Measurements from ENCODE around the gene RRP7A.
"Not testable (repeated sequence)": the region's sequence is repeated elsewhere in the genome, so short reads cannot be mapped to it uniquely, and the experiment has no call there.

The RRP7A gene

GRCh38 chr22:42493393-42493792, 26.2 kb downstream of the RRP7A start:
- no peak for DNase-seq

DNA sequence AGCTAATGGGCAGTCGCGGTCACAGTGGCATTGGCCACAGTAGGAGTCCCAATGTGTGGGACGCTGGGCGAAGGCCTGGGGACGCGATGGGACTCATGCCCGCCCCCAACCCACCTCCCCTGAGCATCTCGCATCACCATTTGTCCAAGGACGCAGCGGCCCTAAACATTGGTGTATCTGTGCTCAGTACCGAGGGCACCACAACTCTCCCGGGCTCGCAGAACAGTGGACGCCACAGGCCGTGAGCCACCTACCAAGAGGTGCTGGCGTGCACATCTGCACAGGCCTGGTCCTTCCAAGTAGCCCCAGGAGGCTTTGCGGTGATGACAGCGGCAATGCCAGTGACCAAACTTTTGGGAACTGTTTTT, 27.3 kb downstream of the RRP7A start:
- no peak for DNase-seq

- no peak for DNase-seq
Measured at GRCh38 chr22:42490243-42490832, 29.3 kb downstream of the RRP7A start.

DNA sequence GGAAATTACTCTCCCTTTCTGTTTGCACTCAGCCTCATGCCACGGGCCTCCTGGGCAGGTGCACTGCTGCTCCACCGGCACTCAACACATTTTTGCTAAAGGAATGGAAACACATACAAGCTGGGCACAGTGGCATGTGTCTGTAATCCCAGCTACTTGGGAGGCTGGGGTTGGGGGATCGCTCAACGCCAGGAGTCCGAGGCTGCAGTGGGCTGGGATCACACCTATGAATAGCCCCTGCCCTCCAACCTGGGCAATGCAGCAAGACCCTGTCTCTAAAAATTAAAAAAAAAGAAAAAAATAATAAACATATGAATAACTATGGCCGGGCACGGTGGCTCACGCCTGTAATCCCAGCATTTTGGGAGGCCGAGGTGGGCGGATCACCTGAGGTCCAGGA, 30.6 kb downstream of the RRP7A start:
- no peak for DNase-seq

DNA sequence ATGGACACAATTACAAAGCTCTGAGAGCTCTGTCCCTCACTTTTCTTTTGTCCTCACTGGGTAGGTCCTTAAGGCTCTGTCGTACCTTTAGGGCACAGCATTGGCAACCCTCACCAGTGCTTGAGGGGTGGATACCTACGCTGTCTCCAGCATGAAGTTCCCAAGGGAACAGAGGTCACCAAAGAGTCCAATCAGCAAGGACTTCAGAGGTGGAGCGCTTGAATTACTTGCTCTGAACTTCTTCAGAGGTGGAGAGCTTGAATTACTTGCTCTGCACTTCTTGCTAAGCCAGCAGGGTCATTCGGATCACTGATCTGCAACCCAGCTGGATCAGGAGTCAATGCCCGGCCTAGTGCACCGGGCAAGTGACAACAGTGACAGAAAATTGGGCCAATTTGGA, 35.1 kb downstream of the RRP7A start:
- no peak for DNase-seq

DNA sequence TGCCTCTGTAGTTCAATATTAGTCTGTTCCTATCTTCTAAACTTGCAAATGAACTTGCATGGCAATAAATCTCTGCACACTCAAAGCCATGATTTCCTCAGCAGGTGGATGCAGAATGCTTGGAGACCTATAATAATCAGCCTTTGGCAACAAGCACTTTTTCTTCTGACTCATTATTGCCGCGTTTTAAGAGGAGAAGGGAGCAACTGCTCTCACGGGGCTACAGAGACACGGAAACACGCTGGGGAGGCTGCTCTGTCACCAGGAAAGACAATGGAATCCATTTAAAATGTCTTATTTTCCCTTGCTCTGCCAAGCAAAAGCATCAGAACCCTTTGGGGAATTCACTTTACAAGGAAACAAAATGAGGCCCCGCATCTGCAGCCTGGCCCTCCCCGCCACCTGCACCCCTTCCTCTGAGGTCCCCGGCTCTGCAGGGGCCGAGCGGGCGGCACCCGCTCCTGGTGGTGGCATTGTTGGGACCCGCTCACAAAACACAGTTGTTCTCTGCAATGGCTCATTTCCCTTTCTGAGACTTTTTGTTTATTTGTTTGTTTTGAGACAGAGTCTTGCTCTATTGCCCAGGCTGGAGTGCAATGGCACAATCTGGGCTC, 35.9 kb downstream of the RRP7A start:
- DNase-seq = not testable (repeated sequence)

DNA sequence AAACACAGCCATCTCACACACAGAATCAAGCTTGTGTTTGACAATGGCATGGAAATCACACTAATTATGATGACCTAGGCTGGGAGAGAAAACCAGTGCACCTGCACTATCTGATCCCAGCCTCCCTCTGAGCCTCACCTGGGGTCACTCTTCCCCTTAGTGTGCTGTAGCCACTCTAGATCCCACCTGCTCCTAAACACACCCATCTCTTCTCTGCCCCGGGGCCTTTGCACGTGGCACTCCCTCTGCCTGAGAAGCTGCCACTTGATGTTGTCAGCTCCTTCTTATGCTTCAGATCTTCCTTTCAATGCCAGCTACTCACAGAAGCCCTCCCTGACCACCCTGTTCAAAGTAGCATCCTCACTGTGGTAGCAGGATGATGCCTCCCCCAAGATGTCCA, 44.5 kb downstream of the RRP7A start:
- no peak for DNase-seq

DNA sequence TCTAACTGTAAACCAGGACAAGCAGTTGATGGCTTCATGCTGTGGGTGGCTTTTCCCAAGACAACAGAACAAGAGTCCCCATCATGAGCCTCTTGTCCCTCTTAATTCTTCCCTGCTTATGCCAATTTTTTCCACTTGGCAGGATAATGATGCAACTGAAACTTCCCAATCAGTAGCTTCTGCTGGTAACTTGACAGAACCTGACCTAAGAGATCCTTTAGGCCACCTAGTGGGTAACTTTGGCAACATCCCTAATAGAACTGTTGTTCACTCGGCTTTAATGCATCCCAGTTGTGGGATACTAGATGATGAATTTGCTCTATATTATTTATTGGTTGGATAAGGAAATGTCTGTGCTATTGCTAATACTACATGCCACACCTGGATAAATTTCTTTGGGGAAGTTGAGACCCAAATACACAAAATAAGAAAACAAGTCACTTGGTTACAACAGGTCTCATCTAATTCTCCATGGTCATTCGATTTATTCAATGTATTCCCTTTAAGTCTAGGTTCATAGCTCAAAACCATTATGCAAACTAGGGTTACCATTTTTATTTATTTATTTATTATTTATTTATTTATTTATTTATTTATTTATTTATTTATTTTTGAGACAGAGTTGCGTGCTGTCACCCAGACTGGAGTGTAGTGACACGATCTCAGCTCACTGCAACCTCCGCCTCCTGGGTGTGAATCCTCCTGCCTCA, 46.0 kb downstream of the RRP7A start:
- DNase-seq = no peak

DNA sequence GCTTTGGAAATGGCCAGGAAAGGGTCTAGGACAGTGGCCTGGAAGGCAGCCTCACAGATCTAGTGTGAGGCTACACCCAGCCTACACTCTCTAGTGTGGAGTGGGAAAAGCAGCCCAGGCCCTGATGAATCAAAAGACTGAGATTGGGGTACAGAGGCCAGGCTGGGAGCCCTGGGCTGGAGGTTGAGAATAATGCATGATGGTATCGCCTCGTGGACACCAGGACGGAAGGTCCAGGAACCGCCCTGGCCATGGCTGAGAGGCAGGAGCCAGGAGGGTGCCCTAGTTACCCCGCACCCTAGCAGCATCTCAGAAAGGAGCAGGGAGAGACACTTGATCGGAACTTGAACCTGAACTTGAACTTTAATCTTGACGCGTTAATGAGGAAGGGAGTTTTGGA, 46.9 kb downstream of the RRP7A start:
- DNase-seq = no peak

GRCh38 chr22:42471441-42471840, 48.2 kb downstream of the RRP7A start:
- no peak for DNase-seq

DNA sequence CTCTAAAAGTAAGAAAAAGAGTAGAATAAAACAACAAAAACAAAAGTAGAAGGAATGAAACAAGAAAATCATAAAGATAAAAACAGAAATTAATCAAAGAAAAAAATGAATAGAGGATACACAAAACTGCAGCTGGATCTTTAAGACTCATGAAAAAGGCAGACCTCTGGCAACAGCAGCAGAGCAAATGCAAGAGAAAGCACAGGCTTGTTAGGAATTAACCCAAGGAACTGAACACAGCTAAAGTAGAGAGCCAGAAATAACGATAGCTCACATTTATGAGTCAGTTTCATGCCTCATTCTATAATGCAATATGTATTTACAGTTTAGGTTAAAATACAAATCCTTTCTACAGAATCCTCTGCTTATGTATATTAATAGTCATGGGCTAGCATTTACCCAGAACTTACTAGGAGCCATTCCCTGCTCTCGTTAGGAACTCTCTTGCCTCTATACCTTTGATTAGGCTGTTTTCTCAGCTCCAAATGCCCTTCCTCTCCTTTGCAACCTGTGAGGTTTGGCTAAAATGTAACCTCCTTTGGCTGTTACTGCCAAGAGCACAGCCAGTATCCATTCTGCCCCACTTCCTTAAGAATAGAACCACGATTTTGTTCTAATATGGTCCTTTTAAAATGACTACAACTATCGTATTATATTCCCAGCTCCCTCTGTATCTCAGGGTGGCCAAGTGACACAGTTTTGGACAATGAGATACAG, 49.1 kb downstream of the RRP7A start:
- no peak for DNase-seq

GRCh38 chr22:42468841-42469240, 50.8 kb downstream of the RRP7A start:
- no peak for DNase-seq

GRCh38 chr22:42462016-42462415, 57.6 kb downstream of the RRP7A start:
- no peak for DNase-seq

DNA sequence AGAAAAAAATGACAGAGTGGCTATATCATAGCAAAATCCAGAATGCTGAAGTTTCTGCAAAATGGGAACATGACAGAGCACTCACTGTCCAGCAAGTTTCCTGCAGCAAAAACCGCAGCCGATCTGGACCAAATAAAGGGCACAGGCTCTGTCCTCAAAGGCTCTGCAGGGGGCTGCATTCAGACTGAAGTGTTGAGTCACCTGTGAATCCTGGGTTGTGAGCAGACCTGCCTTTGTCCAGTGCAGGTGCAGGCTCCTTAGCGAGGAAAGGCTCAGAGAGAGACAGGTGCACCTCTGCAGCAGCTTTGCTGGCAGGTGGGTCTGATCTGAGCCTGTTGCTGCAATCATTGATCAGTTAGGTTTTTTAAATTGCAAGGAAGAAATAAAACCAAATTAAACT, 58.1 kb downstream of the RRP7A start:
- no peak for DNase-seq
